C4-2B (cell line): Measurements from ENCODE around the gene LMAN1L.

Source experiments
- H3K27ac ChIP-seq: fragments of 450-650 bp; 2 replicates; pipeline ENCODE4 v1.5.1; 2017
- ZFX ChIP-seq: fragments of 450-650 bp; IDR thresholded peaks from 2 replicates; pipeline ENCODE4 v1.6.1; 2017
- TF ChIP-seq, protein P1 (sequence below): fragments of 450-650 bp; conservative IDR thresholded peaks from 2 replicates; pipeline ENCODE4 v1.5.1; 2017; ENCODE audit warnings: mild to moderate bottlenecking

The LMAN1L gene

GRCh38 chr15:74829991-74830390 lies 17.4 kb downstream of the LMAN1L start:
- no peak for TF ChIP-seq ZFX
- TF ChIP-seq, protein P1, sequence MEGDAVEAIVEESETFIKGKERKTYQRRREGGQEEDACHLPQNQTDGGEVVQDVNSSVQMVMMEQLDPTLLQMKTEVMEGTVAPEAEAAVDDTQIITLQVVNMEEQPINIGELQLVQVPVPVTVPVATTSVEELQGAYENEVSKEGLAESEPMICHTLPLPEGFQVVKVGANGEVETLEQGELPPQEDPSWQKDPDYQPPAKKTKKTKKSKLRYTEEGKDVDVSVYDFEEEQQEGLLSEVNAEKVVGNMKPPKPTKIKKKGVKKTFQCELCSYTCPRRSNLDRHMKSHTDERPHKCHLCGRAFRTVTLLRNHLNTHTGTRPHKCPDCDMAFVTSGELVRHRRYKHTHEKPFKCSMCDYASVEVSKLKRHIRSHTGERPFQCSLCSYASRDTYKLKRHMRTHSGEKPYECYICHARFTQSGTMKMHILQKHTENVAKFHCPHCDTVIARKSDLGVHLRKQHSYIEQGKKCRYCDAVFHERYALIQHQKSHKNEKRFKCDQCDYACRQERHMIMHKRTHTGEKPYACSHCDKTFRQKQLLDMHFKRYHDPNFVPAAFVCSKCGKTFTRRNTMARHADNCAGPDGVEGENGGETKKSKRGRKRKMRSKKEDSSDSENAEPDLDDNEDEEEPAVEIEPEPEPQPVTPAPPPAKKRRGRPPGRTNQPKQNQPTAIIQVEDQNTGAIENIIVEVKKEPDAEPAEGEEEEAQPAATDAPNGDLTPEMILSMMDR = no peak
- no peak overlapping the region for H3K27ac ChIP-seq

DNA sequence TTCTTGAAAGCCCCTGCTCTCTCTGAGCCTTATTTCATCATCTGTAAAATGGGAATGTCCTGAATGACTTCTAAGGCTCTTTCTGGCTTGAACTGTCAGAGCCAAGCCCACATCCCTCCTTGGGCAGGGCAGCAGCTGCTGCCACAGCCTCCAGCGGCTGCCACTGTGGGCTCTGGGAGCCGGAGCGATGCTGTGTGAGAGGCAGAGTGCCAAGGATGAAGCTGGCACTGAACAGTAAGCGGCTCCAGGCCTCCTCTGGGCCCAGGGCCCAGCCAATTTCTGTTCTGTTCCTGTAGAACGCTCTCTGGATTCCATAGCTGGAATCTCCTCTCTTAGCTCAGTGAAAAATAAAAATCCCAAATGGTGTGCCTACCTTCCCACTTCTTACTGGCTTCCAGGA lies 18.2 kb downstream of the LMAN1L start:
- H3K27ac ChIP-seq = no peak overlapping the region
- no peak for TF ChIP-seq ZFX
- TF ChIP-seq, protein P1 = no peak

DNA sequence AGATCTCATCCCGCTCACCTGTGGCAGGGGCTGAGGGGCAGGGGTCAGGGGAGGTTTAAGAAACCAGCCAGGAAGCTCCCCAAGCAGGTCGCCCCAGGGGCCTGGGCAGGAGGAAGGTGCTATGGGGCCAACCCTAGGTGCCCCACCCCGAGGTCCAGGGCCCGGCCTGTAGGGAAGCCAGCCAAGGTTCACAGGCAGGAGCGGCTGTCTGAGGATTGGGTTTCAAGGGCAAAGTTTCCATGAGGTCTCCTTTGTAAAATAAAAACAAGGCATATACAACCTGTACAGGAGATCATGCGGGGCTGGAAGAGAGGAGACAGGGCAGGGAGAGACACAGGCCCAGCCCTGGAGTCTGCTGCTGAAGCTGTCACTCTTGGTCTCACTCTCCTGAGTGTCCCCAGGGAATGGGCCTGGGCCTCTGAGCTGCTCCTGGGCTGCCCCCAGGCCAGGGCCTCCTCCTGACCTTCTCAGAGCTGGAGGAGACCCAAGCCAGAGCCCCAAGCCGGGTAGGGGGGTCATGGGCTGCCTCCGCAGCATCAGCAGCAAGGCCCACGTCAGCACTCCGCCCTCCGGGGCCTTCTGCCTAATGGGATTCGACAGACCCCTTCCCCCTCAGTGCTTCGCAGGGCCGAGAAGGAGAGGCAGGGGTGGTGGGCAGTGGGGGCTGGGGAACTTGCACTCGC lies 19.3 kb downstream of the LMAN1L start:
- TF ChIP-seq ZFX = no peak
- TF ChIP-seq, protein P1 = no peak
- no peak overlapping the region for H3K27ac ChIP-seq

DNA sequence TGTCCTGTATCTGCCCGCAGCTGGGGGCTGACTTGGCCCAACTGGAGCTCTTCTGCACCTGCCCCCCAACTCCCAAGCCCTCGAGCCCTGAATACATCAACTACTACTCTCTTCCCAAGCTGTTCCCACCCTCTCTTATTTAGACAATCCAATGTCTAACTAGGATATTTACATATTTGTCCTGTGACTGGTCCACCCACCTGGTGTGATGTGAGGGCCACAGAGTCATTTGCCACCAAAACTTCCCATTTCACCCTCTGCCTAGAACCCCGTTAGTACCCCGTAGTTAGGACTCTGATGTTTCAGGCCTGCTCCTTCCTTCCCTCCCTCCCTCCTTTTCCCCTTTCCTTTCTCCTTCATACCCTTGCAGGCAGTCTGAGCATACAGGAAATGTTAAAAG lies 20.2 kb downstream of the LMAN1L start:
- TF ChIP-seq, protein P1 = no peak
- TF ChIP-seq ZFX = no peak
- H3K27ac ChIP-seq = no peak overlapping the region

GRCh38 chr15:74833376-74834107 lies 20.9 kb downstream of the LMAN1L start:
- H3K27ac ChIP-seq = no peak overlapping the region
- TF ChIP-seq, protein P1 = no peak
- TF ChIP-seq ZFX = no peak

DNA sequence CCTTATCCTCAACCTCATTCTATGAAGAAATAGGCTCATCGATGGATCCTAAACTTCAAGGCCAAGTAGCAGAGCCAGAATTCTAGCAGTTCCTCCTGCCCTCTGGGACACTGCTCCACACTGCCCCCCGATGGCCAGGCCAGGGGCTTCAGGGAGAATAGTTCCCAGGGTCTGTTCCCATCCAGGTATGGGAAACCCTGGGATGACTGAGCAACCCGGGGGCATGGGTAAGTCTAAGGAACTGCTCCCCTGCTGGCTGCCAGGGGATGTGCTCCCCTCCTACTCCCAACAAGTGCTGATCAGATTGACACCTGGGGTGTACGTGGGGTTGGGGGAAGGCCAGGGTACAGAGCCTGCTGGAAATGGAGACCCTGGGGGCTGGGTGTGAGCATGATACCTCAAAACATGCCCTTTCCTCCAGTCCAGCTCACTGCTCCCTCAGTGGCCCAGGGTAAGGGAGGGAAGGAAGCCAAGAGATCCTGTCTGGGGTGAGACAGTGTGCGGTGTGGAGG lies 22.7 kb downstream of the LMAN1L start:
- no peak for TF ChIP-seq ZFX
- TF ChIP-seq, protein P1 = peak; percentile 95
- H3K27ac ChIP-seq = no peak overlapping the region

GRCh38 chr15:74836846-74837245 lies 24.2 kb downstream of the LMAN1L start:
- H3K27ac ChIP-seq = no peak overlapping the region
- no peak for TF ChIP-seq ZFX
- TF ChIP-seq, protein P1 = no peak
